Fibroblast of mammary gland (primary cell): Measurements from ENCODE around the gene PRKN.
A peak's percentile ranks its signal among the peaks of the same experiment; 100 is the strongest.
"Not testable (repeated sequence)": the region's sequence is repeated elsewhere in the genome, so short reads cannot be mapped to it uniquely, and the experiment has no call there.

Experiments used
- DNase-seq: peaks from one replicate; pipeline ENCODE4 v3.0.0-alpha.2; 2010; ENCODE audit warnings: low read depth
- H3K4me3 ChIP-seq: 2 replicates; pipeline ENCODE4 v1.5.1; 2011; ENCODE audit warnings: low read depth, mild to moderate bottlenecking, low read length, moderate library complexity; ENCODE audit not compliant: control insufficient read depth
- TF ChIP-seq, protein P1 (sequence below): conservative IDR thresholded peaks from 2 replicates; pipeline ENCODE4 v1.5.1; 2011; ENCODE audit warnings: low read depth, low read length, inconsistent platforms; ENCODE audit not compliant: control insufficient read depth, insufficient read depth

PRKN gene

DNA sequence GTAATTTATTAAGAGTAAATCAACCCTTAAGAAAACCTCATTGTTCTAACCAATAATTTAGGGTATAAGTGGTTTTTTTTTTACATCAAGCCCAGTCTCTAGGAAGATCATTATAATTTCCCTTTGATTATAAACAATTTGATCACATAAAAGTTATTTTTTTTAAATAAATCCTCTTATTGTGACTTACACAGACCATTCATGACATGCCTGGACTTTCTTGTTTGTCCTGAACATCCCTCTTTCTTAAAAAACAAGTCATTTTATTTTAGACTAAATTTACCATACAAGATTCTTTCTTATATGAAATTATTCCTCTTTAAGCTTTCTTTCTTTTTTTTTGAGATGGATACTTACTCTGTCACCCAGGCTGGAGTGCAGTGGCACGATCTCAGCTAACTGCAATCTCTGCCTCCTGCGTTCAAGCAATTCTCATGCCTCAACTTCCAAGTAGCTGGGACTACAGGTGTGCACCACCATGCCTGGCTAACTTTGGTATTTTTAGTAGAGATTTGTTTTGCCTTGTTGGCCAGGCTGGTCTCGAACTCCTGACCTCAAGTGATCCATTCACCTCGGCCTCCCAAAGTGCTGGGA lies 1400.1 kb downstream of the PRKN start:
- H3K4me3 ChIP-seq = no peak overlapping the region
- peak; percentile 40 for DNase-seq
- TF ChIP-seq, protein P1, sequence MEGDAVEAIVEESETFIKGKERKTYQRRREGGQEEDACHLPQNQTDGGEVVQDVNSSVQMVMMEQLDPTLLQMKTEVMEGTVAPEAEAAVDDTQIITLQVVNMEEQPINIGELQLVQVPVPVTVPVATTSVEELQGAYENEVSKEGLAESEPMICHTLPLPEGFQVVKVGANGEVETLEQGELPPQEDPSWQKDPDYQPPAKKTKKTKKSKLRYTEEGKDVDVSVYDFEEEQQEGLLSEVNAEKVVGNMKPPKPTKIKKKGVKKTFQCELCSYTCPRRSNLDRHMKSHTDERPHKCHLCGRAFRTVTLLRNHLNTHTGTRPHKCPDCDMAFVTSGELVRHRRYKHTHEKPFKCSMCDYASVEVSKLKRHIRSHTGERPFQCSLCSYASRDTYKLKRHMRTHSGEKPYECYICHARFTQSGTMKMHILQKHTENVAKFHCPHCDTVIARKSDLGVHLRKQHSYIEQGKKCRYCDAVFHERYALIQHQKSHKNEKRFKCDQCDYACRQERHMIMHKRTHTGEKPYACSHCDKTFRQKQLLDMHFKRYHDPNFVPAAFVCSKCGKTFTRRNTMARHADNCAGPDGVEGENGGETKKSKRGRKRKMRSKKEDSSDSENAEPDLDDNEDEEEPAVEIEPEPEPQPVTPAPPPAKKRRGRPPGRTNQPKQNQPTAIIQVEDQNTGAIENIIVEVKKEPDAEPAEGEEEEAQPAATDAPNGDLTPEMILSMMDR = no peak

DNA sequence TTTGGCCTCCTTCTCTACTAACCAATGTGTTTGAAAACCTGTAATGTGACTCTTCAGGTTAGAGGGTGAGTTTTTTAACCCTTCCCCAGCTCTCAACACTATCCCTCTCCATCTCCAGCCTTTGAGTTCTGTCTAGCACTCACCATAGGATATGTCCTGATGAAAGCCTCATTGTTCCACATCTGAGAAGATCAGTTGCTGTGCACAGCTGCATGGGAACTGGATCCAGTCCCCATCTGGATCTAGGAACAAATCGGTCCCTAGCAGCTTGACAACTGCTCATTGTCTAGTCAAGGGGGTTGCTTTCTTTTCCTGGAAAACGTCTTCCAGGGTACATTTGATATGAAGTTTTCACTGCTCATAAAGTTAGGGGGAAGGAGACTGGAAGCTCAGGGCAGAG lies 1408.3 kb downstream of the PRKN start:
- TF ChIP-seq, protein P1 = no peak

DNA sequence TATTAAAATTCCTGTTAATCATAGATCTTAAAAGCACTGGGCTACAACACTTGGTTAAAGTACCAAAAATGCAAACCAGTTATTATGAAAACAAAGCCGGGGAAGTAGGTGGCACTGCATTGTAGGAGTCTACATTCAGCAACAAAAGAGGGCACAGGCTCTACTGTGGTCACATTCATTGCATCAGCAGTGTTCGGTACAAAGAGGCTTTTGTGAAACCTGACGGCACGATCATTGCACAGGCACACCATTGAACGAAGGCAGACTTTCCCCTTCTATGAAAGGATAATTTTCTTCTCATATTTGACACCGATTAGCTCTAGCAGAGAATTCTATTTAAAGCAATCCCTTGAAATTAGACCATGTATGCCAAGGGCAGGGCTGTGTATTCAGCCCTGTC lies 1409.1 kb downstream of the PRKN start:
- DNase-seq = no peak
- TF ChIP-seq, protein P1 = no peak

More for the DNA sequence above, 1408.3 kb downstream of the PRKN start:
- no peak for DNase-seq
- no peak overlapping the region for H3K4me3 ChIP-seq

DNA sequence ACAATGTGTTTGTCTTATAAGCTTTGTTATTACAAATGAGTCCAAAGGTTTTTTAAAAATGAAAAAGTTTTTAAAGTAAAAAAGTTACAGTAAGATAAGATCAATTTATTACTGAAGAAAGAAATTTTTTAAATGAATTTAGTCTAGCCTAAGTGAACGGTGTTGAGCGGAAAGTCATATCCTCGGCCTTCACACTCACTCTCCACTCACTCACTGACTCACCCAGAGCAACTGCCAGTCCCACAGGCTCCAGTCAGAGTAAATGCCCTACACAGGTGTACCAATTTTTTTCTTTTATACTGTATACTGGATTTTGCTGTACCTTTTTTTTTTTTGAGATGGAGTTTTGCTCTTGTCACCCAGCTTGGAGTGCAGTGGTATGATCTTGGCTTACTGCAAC lies 1411.0 kb downstream of the PRKN start:
- TF ChIP-seq, protein P1 = no peak
- no peak overlapping the region for H3K4me3 ChIP-seq
- no peak for DNase-seq

More for the DNA sequence above, 1409.1 kb downstream of the PRKN start:
- no peak overlapping the region for H3K4me3 ChIP-seq

DNA sequence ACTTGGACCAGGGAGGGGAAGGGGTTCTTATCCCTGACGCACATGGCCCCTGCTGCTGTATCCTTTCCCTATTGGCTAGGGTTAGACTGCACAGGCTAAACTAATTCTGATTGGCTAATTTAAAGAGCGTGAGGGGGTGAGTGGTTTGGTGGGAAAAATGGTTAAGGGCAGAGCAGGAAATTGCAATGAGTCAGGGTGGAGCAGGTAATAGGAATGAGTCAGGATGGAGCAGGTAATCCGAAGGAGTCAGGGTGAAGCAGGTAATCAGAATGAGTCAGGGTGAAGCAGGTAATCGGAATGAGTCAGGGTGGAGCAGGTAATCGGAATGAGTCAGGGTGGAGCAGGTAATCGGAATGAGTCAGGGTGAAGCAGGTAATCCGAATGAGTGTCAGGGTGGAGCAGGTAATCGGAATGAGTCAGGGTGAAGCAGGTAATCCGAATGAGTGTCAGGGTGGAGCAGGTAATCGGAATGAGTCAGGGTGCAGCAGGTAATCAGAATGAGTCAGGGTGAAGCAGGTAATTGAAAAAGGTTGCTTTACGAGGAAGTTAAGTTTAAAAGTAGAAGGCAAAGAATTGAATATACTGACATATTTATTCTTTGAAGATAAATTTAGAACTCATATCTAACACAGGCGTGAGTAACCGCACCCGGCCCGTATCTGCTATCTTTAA lies 1412.2 kb downstream of the PRKN start:
- not testable (repeated sequence) for H3K4me3 ChIP-seq, DNase-seq

DNA sequence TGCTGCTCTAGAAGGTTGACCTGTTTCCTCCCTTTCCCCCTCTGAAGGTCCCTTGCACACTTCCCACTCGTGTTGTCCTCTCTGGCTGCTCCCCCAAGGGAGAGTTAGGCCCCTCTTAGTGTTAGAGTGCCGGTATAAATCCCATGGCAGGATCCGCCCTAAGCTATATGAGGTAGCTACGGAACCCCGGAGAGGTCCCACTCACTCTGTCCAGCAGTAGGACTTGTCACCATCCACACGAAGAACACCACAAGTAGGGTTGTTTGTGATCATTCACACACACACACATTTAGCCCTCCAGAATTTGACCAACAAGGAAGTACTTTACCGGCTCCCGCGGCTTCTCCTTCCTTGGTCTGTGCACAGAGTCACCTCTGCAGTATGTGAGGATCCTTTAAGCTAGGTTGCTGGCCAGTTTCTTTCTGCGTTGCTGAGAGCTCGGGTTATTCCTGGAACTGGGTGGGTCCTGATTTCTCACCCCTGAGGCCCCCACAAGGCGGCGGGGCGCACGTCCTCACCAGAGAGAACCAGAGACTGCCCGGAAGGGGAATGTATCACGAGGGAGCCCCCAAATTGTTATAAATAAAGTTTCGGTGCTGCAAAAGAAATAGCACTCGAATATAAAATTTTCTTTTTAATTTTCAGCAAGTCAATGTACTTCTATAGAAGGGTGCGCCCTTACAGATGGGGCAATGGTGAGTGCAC lies 1412.9 kb downstream of the PRKN start:
- not testable (repeated sequence) for DNase-seq, H3K4me3 ChIP-seq

DNA sequence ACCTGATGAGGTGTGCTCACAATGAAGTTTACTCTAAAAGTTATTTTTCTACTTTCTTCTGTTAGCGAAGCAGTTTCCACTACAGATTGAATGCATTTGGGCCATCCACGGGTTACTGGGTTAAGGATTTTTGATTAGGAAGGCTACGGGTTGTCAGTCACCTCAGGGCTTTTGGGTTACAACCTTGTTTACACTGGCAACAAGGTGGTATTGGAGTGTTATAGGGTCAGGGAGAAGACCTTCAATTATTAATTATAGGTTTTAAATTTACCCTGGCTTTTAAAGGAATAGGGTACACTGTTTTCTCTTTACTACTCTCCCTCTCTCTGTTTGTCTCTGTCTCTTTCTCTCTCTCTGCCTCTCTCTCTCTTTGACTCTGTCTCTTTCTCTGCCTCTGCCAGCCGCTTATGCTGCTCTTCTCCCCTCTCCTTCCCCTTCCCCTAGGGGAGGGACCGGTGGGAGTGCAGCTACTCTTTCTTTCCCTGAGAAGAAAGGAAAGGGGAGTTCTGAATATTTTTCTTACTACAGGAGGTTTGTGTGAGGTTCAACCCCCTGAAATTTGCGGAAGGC lies 1413.5 kb downstream of the PRKN start:
- TF ChIP-seq, protein P1 = no peak
- no peak for DNase-seq
- H3K4me3 ChIP-seq = no peak overlapping the region

DNA sequence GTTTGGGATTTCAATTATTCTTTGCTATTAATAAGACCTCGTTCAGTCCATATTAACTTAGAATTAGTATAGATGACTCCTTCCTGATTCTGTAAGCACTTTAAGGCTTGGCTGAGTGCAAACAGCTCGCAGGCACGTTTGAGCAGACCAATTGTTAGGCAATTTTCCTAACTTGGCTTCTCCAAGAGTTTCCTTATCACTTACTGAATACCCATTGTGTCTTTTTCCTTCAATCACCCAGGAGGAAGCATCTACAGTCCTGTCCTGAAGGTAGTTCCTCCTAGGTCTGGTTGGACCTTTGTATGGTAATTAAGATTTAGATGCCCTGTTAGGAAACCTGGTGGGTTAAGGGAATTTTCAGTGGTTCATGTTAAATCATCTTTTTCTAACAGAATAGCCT lies 1414.1 kb downstream of the PRKN start:
- DNase-seq, H3K4me3 ChIP-seq: not testable (repeated sequence)

DNA sequence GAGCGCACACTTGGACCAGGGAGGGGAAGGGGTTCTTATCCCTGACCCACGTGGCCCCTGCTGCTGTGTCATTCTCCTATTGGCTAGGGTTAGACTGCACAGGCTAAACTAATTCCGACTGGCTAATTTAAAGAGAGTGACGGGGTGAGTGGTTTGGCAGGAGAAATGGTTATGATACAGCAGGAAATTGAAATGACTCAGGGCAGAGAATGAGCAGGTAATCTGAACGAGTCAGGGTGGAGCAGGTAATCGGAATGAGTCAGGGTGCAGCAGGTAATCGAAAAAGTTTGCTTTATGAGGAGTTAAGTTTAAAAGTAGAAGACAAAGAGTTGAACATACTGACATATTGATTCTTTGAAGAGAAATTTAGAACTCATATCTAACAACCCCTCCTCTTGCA lies 1417.8 kb downstream of the PRKN start:
- H3K4me3 ChIP-seq, DNase-seq: not testable (repeated sequence)
